ENCODE data around the gene WDFY3. TPM values are rescaled to one million over a fixed set of nuclear protein-coding genes. Genes with fewer than 3 reads are reported as not detected.
A peak's percentile ranks its signal among the peaks of the same experiment; 100 is the strongest.

Gene WDFY3
- total and polyA plus RNA-seq, 2 donors (not counting 1 experiment from before 2014, with no cell fraction given), result 0.05 to 0.36 TPM

- Histone ChIP-seq H3K9ac (ENCODE audit: low read length) (no peak overlapping the region), H2AFZ (ENCODE audit: insufficient read depth, low read depth, low read length, poor library complexity, severe bottlenecking) (no peak overlapping the region), H3K4me1 (ENCODE audit: control insufficient read depth in 2 of 2, insufficient read depth in 2 of 2, low read length in 2 of 2) (peaks cover 3 to 6% of the 10 kb centered on the region in 2 donors), H3K36me3 (replicated peaks in 1 of 2; ENCODE audit: control extremely low read depth in 1 of 2, control insufficient read depth in 1 of 2, extremely low read depth in 1 of 2, insufficient read depth in 2 of 2, low read length in 1 of 2) (no peaks in the 10 kb centered on the region), H3K4me3 (ENCODE audit: control extremely low read depth in 1 of 5, extremely low read depth in 1 of 5, insufficient read depth in 1 of 5, low read depth in 2 of 5, low read length in 4 of 5) (no peak overlapping the region), H3K79me2 (ENCODE audit: control insufficient read depth, insufficient read depth, low read length) (no peaks in the 10 kb centered on the region), H3K4me2 (replicated peaks; ENCODE audit: low read depth, low read length, poor library complexity, severe bottlenecking) (no peak overlapping the region), H4K20me1 (ENCODE audit: control insufficient read depth, insufficient read depth, low read length, poor library complexity, severe bottlenecking) (no peaks in the 10 kb centered on the region), H3K27ac (ENCODE audit: low read length in 2 of 2) (no peak overlapping the region), H3K27me3 (replicated peaks in 1 of 4; ENCODE audit: control extremely low read depth in 1 of 4, control insufficient read depth in 3 of 4, insufficient read depth in 4 of 4, low read length in 3 of 4) (no peaks in the 10 kb centered on the region), H3K9me3 (ENCODE audit: control extremely low read depth in 1 of 3, control insufficient read depth in 2 of 3, insufficient read depth in 1 of 3, low read length in 2 of 3) (no peaks in the 10 kb centered on the region)
- WGBS (ENCODE audit: insufficient coverage), result 94% methylated on average over 8 of the region's 11 CpGs
- POLR2A ChIA-PET, result no interaction called here
- Mint-ChIP-seq H3K27me3 (no peaks in the 10 kb centered on the region), H3K27ac (no peak overlapping the region), H3K9me3 (ENCODE audit: insufficient read depth) (no peaks in the 10 kb centered on the region), H3K4me3 (no peak overlapping the region), H3K4me1 (peaks cover 7% of the 10 kb centered on the region)
- intact Hi-C loops (cut with micrococcal nuclease), result no loop called here
- TF ChIP-seq CTCF (IDR thresholded peaks at IDR 0.05) (no peak), EZH2 (IDR thresholded peaks at IDR 0.05; ENCODE audit: borderline replicate concordance, insufficient read depth, low read depth, low read length, poor library complexity, severe bottlenecking) (no peak)
- DNase-seq, result no peak
- ATAC-seq (ENCODE audit: low read depth), result no peak
- CTCF ChIA-PET, result no interaction called here
Observed at GRCh38 chr4:84623661-84624060, 342.8 kb downstream of the WDFY3 start.

GRCh38 chr4:84622959-84623358 lies 343.5 kb downstream of the WDFY3 start:
- intact Hi-C loops (cut with micrococcal nuclease), result no loop called here
- no CpG with 5 or more reads among the region's 1 CpG for WGBS (ENCODE audit: insufficient coverage)
- no peak overlapping the region for H3K4me2 ChIP-seq (replicated peaks; ENCODE audit: low read depth, low read length, poor library complexity, severe bottlenecking)
- peaks cover 3 to 6% of the 10 kb centered on the region in 2 donors for H3K4me1 ChIP-seq (ENCODE audit: control insufficient read depth in 2 of 2, insufficient read depth in 2 of 2, low read length in 2 of 2)
- H3K9me3 ChIP-seq (ENCODE audit: control extremely low read depth in 1 of 3, control insufficient read depth in 2 of 3, insufficient read depth in 1 of 3, low read length in 2 of 3), result no peaks in the 10 kb centered on the region
- H3K79me2 ChIP-seq (ENCODE audit: control insufficient read depth, insufficient read depth, low read length), result no peaks in the 10 kb centered on the region
- no peaks in the 10 kb centered on the region for H3K27me3 ChIP-seq (replicated peaks in 1 of 4; ENCODE audit: control extremely low read depth in 1 of 4, control insufficient read depth in 3 of 4, insufficient read depth in 4 of 4, low read length in 3 of 4)
- TF ChIP-seq CTCF (IDR thresholded peaks at IDR 0.05) (no peak), EZH2 (IDR thresholded peaks at IDR 0.05; ENCODE audit: borderline replicate concordance, insufficient read depth, low read depth, low read length, poor library complexity, severe bottlenecking) (no peak)
- H3K4me1 Mint-ChIP-seq, result peaks cover 7% of the 10 kb centered on the region
- no peaks in the 10 kb centered on the region for H3K36me3 ChIP-seq (replicated peaks in 1 of 2; ENCODE audit: control extremely low read depth in 1 of 2, control insufficient read depth in 1 of 2, extremely low read depth in 1 of 2, insufficient read depth in 2 of 2, low read length in 1 of 2)
- H3K4me3 Mint-ChIP-seq, result no peak overlapping the region
- no peak for ATAC-seq (ENCODE audit: low read depth)
- H3K27ac ChIP-seq (ENCODE audit: low read length in 2 of 2), result no peak overlapping the region
- no peak overlapping the region for H3K9ac ChIP-seq (ENCODE audit: low read length)
- no peak overlapping the region for H3K27ac Mint-ChIP-seq
- ChIA-PET CTCF (no interaction called here), POLR2A (no interaction called here)
- DNase-seq, result no peak
- no peaks in the 10 kb centered on the region for H3K27me3 Mint-ChIP-seq
- no peaks in the 10 kb centered on the region for H3K9me3 Mint-ChIP-seq (ENCODE audit: insufficient read depth)
- no peaks in the 10 kb centered on the region for H4K20me1 ChIP-seq (ENCODE audit: control insufficient read depth, insufficient read depth, low read length, poor library complexity, severe bottlenecking)
- H3K4me3 ChIP-seq (ENCODE audit: control extremely low read depth in 1 of 5, extremely low read depth in 1 of 5, insufficient read depth in 1 of 5, low read depth in 2 of 5, low read length in 4 of 5), result no peak overlapping the region
- H2AFZ ChIP-seq (ENCODE audit: insufficient read depth, low read depth, low read length, poor library complexity, severe bottlenecking), result peak overlapping the region; percentile 16

Small RNA genes within 50 kb of the gene (small RNA-seq; reads per million reads assigned to genes)
- gene RN7SL552P (ENCODE audit: insufficient read length, low read depth, low replicate concordance) (not detected), gene RNU6-469P (ENCODE audit: insufficient read length, low read depth, low replicate concordance) (not detected)

Measured in B cell (primary cell).